Neural cell (in vitro differentiated cells): ENCODE data around the gene MOCS1.

Experiments
- CTCF ChIP-seq: fragments of 450-650 bp; IDR thresholded peaks from 2 replicates; pipeline ENCODE4 v1.5.1; 2014; ENCODE audit warnings: antibody characterized with exemption, mild to moderate bottlenecking, moderate library complexity; ENCODE audit not compliant: poor library complexity, severe bottlenecking
- POLR2AphosphoS5 ChIP-seq: IDR thresholded peaks from 2 replicates; pipeline ENCODE4 v1.6.1; 2012
- REST ChIP-seq: IDR thresholded peaks from 2 replicates; pipeline ENCODE4 v1.6.1; 2012; ENCODE audit warnings: borderline replicate concordance

- TF ChIP-seq POLR2AphosphoS5 = no peak
- TF ChIP-seq CTCF = no peak
- TF ChIP-seq REST = no peak
Measured at GRCh38 chr6:39973661-39974060, 39.4 kb upstream of the MOCS1 start.
